Stomach (tissue), 9 donors: ENCODE data around the gene ZNF283. TPM values are rescaled to one million over a fixed set of nuclear protein-coding genes. Genes with fewer than 3 reads are reported as not detected.
"Not testable (repeated sequence)": the region's sequence is repeated elsewhere in the genome, so short reads cannot be mapped to it uniquely, and the experiment has no call there.

Experiments used
- DNase-seq, 2 donors: peaks; one replicate each; pipeline versions ENCODE4 v3.0.0 to v3.0.0-alpha.2; 2013 to 2019
- H3K27ac ChIP-seq, 5 donors: fragments of 200-600 bp in 4 of 5; sonication (generic) in 4 of 5; one replicate each; pipeline ENCODE4 v1.5.1; 2013 to 2019; ENCODE audit warnings: mild to moderate bottlenecking in 1 of 5, moderate library complexity in 1 of 5
- H3K27me3 ChIP-seq, 3 donors: fragments of 200-600 bp; sonication (generic); one replicate each; pipeline ENCODE4 v1.5.1; 2017 to 2019; ENCODE audit warnings: mixed run types in 1 of 3
- H3K36me3 ChIP-seq, 4 donors: fragments of 200-600 bp; sonication (generic); 1 replicate in 3 of 4; 2 replicates in 1 of 4; pipeline ENCODE4 v1.5.1; 2016 to 2019
- H3K4me1 ChIP-seq, 4 donors: fragments of 200-600 bp; sonication (generic); one replicate each; pipeline ENCODE4 v1.5.1; 2016 to 2019
- H3K4me3 ChIP-seq, 4 donors: fragments of 200-600 bp; sonication (generic) in 3 of 4; one replicate each; pipeline ENCODE4 v1.5.1; 2016 to 2019; ENCODE audit warnings: mild to moderate bottlenecking in 1 of 4
- H3K9me3 ChIP-seq, 4 donors: fragments of 200-600 bp; sonication (generic); one replicate each; pipeline ENCODE4 v1.5.1; 2016 to 2019
- CTCF ChIP-seq, 7 experiments: fragments of 450-650 bp in 4 of 7; fragments of 200-600 bp in 3 of 7; sonication (generic) in 3 of 7; IDR thresholded peaks; one replicate each; pipeline ENCODE4 v1.5.1; 2016 to 2019; ENCODE audit warnings: antibody characterized with exemption in 7 of 7, control low read depth in 2 of 7, mild to moderate bottlenecking in 1 of 7
- EP300 ChIP-seq: sonication (generic); formaldehyde crosslinking; IDR thresholded peaks from one replicate; pipeline ENCODE4 v1.6.1; 2017; ENCODE audit warnings: antibody characterized with exemption
- POLR2A ChIP-seq, 4 donors: fragments of 450-650 bp; IDR thresholded peaks; one replicate each; pipeline ENCODE4 v1.6.1; 2016; ENCODE audit warnings: antibody characterized with exemption in 4 of 4, control low read depth in 2 of 4, mild to moderate bottlenecking in 1 of 4, moderate library complexity in 1 of 4
- POLR2AphosphoS5 ChIP-seq, 3 donors: sonication (generic); formaldehyde crosslinking; IDR thresholded peaks; one replicate each; pipeline ENCODE4 v1.6.1; 2016; ENCODE audit warnings: antibody characterized with exemption in 3 of 3
- WGBS, 5 donors: extraction: QIAGEN DNeasy Blood & Tissue Kit in 3 of 5; methylation state at CpG; one replicate each; pipeline versions ENCODE4 v1.1.5 to v1.1.7; 2013 to 2018; 5-methylcytosine and 5-hydroxymethylcytosine counted together
- intact Hi-C: fragments of 100-400 bp; cut with DNase I; formaldehyde crosslinking; loops from one replicate; pipeline ENCODE4 v1.15.1; 2023; ENCODE audit warnings: low total_unique reads
- polyA plus RNA-seq, 3 donors: library from polyadenylated mRNA; stranded (reverse); fragments of 200-250 nt; gene quantifications; one replicate each; pipeline ENCODE4 v1.2.3, GENCODE V29; 2013
- total RNA-seq, 5 donors: library from RNA; depleted of rRNA; stranded (reverse); fragments of >200 nt; gene quantifications; one replicate each; pipeline versions ENCODE4 v1.1.0 to v1.2.3, GENCODE V29; 2014 to 2016
- donor health status: healthy with polysubstance abuse.
- donor health status: Bipolar disorder and iron deficiency.
- donor health status: healthy.

The ZNF283 gene
- total and polyA plus RNA-seq, 8 donors: 0.61 to 46.6 (median 4.2) TPM; not detected in 1

GRCh38 chr19:43798546-43799409 lies 28.3 kb upstream of the ZNF283 start:
- peak overlapping the region; percentile 42 to 59 (median 48) for H3K4me3 ChIP-seq
- intact Hi-C loops: no loop called here
- 14 to 27% (median 18%) methylated on average over 42 to 70 of the region's 70 CpGs for WGBS, 5 donors

DNA sequence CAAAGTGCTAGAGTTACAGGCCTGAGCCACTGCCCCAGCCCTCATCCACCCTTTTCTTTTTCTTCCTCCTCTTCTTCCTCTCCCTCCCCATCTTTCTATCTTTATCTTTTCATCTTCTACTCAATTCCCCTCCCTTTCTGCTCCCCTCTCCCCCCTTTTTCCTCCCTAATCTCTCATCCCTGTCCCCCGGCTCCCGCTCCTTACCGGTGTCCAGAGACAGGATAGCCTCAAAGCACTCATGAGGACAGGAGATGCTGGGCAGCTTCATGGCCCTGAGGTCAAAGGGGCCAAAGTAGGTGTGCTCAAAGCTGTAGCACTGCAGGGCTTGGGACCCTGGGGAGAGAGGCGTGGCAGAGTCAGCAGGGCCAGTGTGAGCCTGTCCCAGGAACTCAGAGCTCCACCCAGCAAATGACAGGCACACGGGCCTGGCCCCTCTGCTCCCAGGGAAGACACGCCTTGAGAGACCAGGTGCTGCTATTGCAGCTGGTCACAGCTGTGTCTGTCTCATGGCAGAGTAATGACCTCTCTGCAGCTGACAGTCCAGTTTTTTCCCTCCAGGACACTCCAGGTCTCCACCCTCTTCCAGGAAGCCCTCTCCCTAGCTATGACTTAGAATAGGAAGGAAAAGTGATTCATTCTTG lies 27.5 kb upstream of the ZNF283 start:
- intact Hi-C loops: no loop called here
- no peak overlapping the region for H3K4me3 ChIP-seq

More at GRCh38 chr19:43798546-43799409, 28.3 kb upstream of the ZNF283 start:
- no peak for TF ChIP-seq EP300
- peak in 2 of 3 donors; percentile 21 to 49 for TF ChIP-seq POLR2AphosphoS5 (IDR thresholded peaks at IDR 0.05)
- Histone ChIP-seq H3K36me3 (peaks cover 0 to 4% (median 0%) of the 10 kb centered on the region in 4 donors), H3K9me3 (peaks cover 0 to 13% (median 0%) of the 10 kb centered on the region in 4 donors), H3K27me3 (peaks cover 0 to 69% (median 9%) of the 10 kb centered on the region in 3 donors), H3K27ac (peak overlapping the region in 2 of 5 donors; percentile 25 to 42), H3K4me1 (peaks cover 6 to 20% (median 15%) of the 10 kb centered on the region in 4 donors)
- peak; percentile 62 to 93 for DNase-seq

DNA sequence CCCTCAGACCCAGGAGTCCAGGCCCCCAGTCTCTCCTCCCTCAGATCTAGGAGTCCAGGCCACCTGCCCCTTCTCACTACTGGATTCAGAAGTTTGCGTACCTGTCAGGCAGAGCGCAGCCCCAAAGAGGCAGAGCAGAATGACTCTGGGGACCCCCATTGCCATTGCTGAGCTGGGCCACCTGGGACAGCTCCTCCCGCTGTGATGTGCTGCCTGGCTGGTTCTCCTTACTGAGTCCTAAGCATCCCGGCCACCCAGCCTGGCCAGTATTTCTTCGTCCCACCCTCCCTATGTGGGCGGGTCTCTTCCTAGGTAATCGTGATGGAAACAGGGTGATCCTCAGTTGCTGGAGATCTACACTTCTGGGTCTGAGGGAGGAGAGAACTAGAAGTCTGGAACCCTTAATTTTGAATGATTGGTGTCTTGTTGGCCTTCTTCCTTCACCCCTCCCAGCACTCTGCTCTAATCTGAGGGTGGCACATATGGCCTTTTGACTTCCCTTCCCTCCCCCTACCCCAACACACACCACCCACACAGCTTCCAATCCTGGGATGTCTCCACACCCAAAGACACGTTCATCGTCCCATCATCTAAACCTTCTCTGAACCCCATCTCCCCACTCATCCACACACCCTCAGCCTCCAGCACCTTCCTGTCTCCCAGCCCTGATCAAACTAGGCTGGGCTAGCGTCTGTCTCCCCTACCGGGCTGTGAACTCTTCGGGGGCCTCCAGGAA lies 24.7 kb upstream of the ZNF283 start, which contains the start of gene LYPD5:
Gene LYPD5 (minus strand): TSS at position 232 of the 736 bp plus-strand sequence. CDS start 67 bp downstream, at position 165.
- Histone ChIP-seq H3K4me1 (peaks cover 6 to 20% (median 15%) of the 10 kb centered on the region in 4 donors), H3K4me3 (no peak within 1 kb of the TSS), H3K27me3 (peaks cover 0 to 44% (median 8%) of the 10 kb centered on the region in 3 donors), H3K36me3 (no peaks in the 10 kb centered on the region), H3K27ac (no peak within 1 kb of the TSS), H3K9me3 (no peaks in the 10 kb centered on the region)
- TF ChIP-seq EP300 (no peak), POLR2AphosphoS5 (IDR thresholded peaks at IDR 0.05) (no peak)
- WGBS, 5 donors: 52 to 59% (median 55%) methylated on average over 12 of the region's 12 CpGs
- intact Hi-C loops: no loop called here
- no peak for DNase-seq

More for the DNA sequence above, 27.5 kb upstream of the ZNF283 start:
- DNase-seq: peak in 1 of 2 donors; percentile 66
- Histone ChIP-seq H3K36me3 (peaks cover 0 to 4% (median 0%) of the 10 kb centered on the region in 4 donors), H3K9me3 (peaks cover 0 to 13% (median 0%) of the 10 kb centered on the region in 4 donors), H3K27me3 (peaks cover 0 to 63% (median 8%) of the 10 kb centered on the region in 3 donors), H3K4me1 (peaks cover 6 to 20% (median 15%) of the 10 kb centered on the region in 4 donors), H3K27ac (peak overlapping the region in 2 of 5 donors; percentile 25 to 42)
- WGBS, 5 donors: 50 to 70% (median 63%) methylated on average over 4 to 6 of the region's 6 CpGs
- no peak for TF ChIP-seq CTCF (IDR thresholded peaks at IDR 0.05)
- TF ChIP-seq EP300: no peak
- TF ChIP-seq POLR2AphosphoS5 (IDR thresholded peaks at IDR 0.05): no peak
- TF ChIP-seq POLR2A (IDR thresholded peaks at IDR 0.05): no peak

DNA sequence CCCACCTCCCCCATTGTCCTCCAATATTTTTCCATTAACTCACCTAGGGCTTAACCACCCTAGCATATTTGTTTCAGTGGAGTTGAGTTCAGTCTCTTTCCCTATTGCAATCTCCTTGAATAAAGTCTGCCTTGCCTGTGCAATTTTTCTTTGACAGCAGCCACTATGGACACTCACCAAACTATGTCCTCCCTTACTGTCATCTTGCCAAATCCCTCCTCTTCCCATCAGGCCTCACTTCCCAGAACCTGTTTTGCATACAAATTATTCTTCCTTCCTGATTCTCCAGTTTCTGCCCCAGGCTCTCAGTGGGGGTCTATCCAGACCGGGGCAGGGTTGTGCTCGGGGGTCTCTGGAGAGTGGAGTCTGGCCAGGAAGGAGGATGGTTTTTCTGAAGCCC lies 22.7 kb upstream of the ZNF283 start:
- Histone ChIP-seq H3K36me3 (no peaks in the 10 kb centered on the region), H3K27me3 (peaks cover 0 to 29% (median 0%) of the 10 kb centered on the region in 3 donors), H3K4me3 (no peak overlapping the region), H3K27ac (no peak overlapping the region), H3K9me3 (no peaks in the 10 kb centered on the region), H3K4me1 (peaks cover 0 to 4% (median 2%) of the 10 kb centered on the region in 4 donors)
- WGBS, 5 donors: 43 to 58% (median 55%) methylated on average over 2 of the region's 2 CpGs
- no peak for DNase-seq
- no peak for TF ChIP-seq POLR2A (IDR thresholded peaks at IDR 0.05)
- no peak for TF ChIP-seq EP300
- TF ChIP-seq POLR2AphosphoS5 (IDR thresholded peaks at IDR 0.05): no peak
- TF ChIP-seq CTCF (IDR thresholded peaks at IDR 0.05): no peak
- intact Hi-C loops: no loop called here

GRCh38 chr19:43806401-43806800 lies 20.7 kb upstream of the ZNF283 start:
- H3K36me3 ChIP-seq, DNase-seq, H3K27ac ChIP-seq, intact Hi-C loops, H3K4me3 ChIP-seq, H3K9me3 ChIP-seq, H3K4me1 ChIP-seq: not testable (repeated sequence)
- 85 to 89% (median 87%) methylated on average over 7 of the region's 7 CpGs for WGBS, 5 donors
- peaks cover 0 to 25% (median 0%) of the 10 kb centered on the region in 3 donors for H3K27me3 ChIP-seq
